Activated effector memory CD4-positive, alpha-beta T cell treated with Interleukin-2 at 50 U/mL for 16 hours (primary cell): ENCODE measurements around the gene MAP10.

ENCODE experiments used
- DNase-seq: peaks from one replicate; pipeline ENCODE4 v3.0.0-alpha.2; 2020

The MAP10 gene

GRCh38 chr1:232798920-232799319, 6.3 kb upstream of the MAP10 start:
- no peak for DNase-seq

DNA sequence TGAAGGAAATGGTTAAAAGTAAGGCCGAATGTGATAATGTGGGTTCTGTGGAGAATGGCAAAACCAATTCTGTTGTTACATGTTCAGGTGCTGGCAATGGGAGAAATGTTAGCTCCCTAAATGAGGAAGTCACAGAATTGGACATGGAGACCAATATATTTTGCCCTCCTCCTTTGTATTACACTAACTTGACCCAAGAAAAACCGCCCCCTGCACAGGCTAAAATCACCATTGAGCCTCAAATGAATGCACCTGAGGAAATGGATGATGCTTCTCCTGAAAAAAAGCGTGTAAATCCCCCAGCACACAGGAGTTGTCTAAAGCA, 932 bp downstream of the MAP10 start:
- DNase-seq = no peak

GRCh38 chr1:232810856-232811255, 5.6 kb downstream of the MAP10 start:
- no peak for DNase-seq

GRCh38 chr1:232812560-232812959, 7.3 kb downstream of the MAP10 start:
- DNase-seq = no peak

DNA sequence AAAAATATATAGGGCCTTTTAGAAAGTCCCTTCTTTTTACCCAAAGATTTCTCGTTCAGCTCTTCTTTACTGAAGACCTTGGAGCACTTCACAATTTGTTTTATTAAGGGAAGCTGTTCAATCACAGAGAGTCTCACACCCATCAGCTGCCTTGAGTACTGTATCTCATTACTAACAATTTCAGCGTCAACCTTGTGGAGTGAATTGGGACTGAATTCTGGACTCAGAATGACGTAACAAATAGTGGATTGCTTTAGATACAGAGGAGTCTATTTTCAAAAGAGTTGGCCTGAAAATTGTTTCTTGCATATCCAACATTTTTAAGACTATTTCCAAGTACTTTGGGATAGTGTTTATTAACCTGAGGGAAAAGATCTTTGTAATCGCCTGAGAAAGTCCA, 7.9 kb downstream of the MAP10 start:
- DNase-seq = no peak

DNA sequence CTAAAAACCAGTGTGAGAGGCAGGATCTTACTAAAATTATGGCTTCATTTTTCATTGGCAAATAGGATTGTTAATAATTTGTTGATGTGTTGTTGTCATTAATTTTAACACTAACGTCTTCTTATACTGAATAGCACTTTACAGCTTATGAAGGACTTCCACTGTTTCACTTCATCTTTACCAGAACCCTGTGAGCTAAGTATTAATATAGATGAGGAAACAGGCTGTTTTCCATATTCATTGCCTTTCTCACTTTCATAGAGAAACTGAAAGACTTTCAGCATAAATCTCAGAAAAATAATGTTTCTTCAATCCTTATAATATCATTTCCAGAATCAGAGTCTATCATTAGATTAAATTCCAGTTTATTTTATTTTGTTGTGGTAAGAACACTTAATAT, 8.5 kb downstream of the MAP10 start:
- no peak for DNase-seq

DNA sequence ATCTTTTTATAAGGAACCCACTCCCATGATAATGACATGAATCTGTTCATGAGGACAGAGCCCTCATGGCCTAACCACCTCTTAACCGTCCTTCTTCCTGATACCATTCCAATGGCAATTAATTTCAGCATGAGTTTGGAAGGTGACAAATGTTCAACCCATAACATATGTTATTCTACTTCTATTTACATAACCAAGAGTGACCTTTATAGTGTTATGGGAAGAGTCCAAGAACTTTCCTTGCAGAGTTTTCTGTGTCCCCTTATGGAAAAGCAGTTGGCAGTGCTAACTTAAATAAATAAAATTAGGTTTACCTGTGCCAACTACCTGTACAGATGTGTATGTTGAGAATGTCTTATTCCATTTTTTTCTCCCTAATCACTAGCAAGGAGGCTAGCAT, 11.1 kb downstream of the MAP10 start:
- DNase-seq = no peak

DNA sequence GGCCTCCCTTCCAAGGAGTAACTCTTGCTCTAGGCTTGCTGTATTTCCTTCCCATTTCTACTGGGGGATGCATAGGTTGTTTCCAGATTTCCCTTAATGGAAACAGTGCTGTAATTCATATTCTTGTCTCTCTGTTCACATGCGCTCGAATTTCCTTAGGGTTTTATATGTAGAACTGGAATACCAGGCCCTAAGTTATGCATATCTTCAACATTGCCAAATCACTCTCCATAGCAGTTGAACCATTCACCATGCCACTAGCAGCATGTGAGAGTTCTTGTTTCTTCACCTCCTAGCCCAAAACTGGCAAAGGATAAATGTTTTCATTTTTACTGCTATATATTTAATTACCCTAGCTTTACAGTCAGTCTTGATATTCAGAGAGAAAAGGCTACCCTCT, 12.8 kb downstream of the MAP10 start:
- DNase-seq = no peak

GRCh38 chr1:232820431-232820830, 15.2 kb downstream of the MAP10 start:
- DNase-seq = no peak

DNA sequence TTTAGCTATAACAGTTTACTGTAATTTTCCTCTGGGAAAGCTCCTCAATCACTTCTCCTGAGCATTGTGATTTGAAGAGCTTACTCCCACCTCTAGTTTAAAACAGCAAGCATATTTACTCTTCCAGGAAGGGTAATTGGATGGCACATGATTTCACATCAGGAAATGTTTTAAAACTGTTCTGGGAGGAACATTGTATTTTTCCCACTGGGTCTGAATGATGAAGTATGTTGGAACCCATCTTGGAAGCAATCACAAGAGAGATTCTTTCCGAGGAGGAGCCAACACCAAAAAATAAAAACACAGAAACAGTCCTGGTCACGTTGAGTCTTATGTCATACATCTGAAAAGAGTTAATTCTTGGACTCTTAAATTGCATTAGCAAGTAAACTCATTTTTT, 17.3 kb downstream of the MAP10 start:
- no peak for DNase-seq

DNA sequence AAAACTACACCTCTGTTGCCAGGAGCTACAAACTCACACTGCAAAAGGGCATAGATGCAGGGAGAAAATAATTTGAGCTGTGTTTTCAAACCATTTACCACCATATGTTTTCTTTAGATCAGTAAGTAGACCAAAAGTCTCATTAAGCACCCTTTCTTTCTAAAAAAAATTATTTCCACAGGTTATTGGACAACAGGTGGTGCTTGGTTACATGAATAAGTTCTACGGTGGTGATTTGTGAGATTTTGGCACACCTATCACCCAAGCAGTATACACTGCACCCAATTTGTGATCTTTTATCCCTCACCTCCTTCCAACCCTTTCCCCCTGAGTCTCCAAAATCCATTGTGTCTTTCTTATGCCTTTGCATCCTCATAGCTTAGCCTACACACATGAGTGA, 21.1 kb downstream of the MAP10 start:
- no peak for DNase-seq

GRCh38 chr1:232830661-232831060, 25.4 kb downstream of the MAP10 start:
- DNase-seq = no peak

DNA sequence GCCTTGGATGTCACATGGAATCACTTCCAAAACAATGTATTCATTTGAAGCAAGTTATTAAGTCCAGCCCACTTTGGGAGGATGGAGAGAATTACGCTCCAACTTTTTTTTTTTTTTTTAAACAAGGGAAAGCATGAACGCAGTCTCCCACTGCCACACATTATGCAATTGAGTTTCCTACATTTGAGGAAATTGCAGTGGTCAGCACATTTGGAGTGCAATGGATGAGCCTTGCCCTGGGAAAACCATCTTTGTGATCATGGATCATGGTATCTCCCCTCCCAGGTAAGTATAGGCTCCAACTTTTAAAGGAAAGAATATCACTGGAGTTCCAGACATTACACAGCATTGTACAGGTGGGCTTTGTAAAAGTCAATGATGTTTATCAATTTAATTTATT, 26.7 kb downstream of the MAP10 start:
- no peak for DNase-seq

DNA sequence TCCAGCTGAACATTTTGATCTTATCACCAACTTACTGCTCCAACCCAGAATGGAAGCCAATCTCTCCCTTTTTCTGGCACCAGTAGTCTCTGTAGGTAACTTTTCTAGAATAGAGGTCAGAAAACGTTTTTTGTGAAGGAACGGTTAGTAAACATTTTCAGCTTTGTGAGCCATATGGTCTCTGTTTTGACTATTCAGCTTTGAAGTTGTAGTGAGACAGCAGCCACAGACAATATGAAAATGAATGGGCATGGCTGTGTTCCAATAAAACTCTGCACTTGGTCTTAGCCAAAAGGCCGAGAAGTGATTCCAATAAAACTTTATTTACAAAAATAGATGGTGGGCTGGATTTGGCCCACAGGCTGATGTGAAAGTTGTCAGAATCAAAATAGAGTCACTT, 28.9 kb downstream of the MAP10 start:
- DNase-seq = no peak

DNA sequence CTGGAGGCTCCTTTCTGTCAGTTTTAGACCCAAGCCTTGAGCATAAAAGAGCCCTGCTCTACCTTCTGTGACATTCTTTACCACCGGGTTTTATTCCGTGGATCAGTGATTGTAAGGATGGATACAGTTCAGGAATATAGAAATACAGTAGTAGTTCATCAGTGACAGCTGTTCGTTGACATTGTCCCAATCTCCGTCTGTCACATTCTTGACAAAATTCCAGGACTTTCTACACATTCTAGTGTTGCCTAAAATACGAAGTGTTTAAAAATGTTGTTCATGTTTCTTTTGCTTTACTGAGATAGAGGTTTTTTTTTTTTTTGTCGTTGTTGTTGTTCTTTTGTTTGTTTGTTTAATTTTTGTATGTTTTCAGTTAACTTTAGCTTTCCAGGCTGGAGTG, 29.9 kb downstream of the MAP10 start:
- DNase-seq = no peak

GRCh38 chr1:232837087-232837486, 31.9 kb downstream of the MAP10 start:
- DNase-seq = no peak

GRCh38 chr1:232841823-232842565, 36.8 kb downstream of the MAP10 start:
- DNase-seq = no peak

DNA sequence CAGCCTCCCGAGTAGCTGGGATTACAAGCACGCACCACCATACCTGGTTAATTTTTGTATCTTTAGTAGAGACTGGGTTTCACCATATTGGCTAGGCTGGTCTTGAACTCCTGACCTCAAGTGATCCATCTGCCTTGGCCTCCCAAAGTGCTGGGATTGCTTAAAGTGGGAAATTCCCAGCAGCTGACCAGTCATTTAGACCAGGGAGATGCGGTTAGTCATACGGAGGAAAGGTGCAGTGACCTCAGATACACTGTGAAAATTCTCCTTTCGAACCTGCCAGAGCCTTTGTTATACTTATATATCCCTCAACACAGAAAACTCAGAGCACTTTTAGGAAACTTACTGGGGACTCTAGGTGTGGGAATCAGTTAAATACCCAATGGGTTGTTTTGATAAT, 39.6 kb downstream of the MAP10 start:
- DNase-seq = no peak

- no peak for DNase-seq
These were observed 40.3 kb downstream of the MAP10 start for GRCh38 chr1:232845406-232845955.

GRCh38 chr1:232851532-232851931, 46.3 kb downstream of the MAP10 start:
- no peak for DNase-seq

DNA sequence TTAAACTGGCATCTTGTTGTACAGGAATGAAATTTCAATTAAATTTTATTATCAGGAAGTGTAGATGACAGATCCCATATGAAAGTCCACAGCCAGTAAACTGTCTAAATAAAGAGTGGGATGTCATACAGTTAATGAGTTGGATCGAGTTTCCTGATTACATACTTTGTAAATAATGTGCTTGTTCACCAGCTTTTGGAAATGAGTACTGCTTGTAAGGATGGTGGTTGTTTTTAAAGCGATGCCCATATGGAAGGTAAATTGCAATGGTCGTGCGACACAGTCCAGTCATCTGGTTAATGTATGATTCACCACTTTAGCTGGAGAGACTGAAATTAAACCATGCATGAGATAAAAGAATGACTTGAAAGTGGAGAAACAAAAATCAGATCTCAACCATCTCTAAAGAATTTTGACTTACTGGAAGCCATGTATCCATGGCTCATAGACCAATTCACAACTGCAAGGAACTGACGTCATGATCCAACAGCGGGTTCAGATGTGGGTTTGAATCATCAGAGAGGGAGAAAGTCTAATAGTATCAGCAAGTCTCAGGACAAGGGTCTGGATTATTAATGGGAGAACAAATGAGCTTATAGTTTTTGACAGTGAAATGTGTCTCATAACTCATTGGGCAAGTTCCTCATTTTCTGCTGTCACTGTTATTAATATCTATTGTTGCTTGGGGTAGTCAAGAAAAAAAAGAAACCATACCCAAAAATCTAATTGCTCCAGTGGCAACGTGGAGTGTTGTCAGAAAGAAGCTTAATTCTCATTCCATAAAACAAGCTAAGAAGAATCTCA, 49.0 kb downstream of the MAP10 start:
- DNase-seq = no peak

DNA sequence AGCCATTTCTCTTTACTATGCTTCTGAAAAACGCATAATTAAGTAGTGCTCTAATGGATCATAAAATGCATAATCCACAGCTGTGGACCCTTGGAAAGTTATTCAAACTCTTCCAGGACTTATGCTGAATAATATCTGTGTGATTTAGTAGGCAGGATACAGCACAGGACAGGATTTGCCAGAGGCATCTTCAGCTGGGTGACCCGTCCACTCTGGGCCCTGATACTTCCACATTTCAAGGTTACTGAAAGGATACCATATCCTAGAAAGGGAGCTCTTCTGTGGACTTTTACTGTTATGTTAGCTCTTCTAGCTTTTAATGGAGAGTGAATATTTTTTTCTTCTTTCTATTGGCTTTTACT, 49.6 kb downstream of the MAP10 start:
- no peak for DNase-seq

- DNase-seq = no peak
These were observed 51.3 kb downstream of the MAP10 start for GRCh38 chr1:232856541-232856940.
